ENCODE measurements around the gene SLC6A4.
"Not testable (repeated sequence)": the region's sequence is repeated elsewhere in the genome, so short reads cannot be mapped to it uniquely, and the experiment has no call there.

SLC6A4 gene

DNA sequence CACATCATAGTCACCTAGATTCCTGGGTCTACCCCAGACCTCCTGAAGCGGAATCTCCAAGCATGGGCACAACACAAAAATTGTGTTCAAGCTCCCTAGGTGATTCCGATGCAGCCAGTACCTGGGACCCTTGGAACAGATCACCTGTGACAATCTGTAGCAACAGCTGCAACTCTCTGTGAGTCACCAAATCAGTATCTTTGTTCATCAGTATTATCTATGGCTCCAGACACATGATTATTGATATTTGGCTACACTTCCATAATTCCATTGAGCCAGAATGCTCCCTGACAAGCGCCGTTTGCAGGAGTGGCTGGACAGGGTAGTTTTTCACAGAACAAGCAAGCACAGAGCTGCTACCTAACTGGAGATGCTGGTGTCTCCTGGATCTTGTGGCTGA is 16.2 kb downstream of the SLC6A4 start:
- DNase-seq (ENCODE audit: low read depth), result no peak

DNA sequence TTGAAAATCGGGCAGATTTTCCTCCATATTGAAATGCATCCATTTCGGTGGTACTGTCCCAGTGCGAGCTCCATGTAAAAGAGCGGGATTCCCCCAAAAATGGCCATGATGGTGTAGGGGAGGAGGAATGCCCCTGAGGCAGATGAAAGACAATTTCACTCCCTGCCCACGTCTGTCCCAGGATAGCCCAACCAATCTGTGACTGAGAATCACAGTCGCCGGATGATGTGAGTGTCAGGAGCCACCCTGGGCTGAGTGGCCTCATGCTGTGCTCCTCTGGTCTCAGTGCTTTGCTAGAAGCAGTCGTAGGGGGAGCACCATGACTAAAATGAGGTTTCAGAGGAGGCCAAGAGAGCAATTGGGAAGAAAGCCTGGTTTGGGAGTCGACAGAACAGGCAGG is 16.7 kb downstream of the SLC6A4 start:
- DNase-seq (ENCODE audit: low read depth), result no peak

DNA sequence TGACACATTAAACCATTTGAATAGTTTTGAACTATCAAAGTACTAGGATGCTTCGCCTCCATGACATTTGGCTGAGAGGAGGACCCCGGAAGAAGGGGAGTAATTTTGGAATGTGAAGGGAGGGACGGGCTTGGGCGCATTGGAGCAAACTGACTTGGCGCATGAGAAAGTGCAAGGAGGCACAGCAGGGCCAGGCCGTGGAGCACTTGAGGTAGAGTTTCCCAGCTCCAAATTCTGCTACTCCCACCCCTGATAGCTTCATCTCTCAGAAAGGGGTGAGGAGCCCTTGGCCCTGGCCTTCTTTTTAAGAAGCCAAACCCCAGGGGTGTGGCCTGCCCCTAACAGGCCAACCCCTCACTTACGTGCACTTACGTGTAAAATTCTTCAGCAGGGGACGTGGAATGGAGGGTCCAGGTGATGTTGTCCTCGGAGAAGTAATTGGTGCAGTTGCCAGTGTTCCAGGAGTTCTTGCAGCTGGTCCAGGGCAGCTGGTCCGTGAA is 17.7 kb downstream of the SLC6A4 start:
- no peak for DNase-seq (ENCODE audit: low read depth)

DNA sequence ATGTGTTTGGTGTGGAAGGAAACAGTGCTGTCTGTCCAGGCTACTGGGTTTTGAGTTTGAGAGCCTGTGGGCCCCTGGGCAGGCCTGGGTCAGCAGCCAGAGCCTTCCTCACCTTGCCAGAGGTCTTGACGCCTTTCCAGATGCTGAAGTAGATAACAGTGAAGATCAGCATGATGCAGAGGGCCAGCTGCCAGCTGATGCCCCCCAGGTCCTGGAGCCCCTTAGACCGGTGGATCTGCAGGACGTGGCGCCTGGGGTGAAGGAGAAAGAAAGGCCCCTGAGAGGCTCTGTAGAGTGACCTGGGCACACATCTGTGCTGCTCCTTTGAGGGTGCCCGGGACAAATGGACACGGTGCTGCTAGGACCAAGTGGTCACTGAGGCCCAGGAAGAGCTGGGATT is 18.4 kb downstream of the SLC6A4 start:
- DNase-seq (ENCODE audit: low read depth), result no peak

DNA sequence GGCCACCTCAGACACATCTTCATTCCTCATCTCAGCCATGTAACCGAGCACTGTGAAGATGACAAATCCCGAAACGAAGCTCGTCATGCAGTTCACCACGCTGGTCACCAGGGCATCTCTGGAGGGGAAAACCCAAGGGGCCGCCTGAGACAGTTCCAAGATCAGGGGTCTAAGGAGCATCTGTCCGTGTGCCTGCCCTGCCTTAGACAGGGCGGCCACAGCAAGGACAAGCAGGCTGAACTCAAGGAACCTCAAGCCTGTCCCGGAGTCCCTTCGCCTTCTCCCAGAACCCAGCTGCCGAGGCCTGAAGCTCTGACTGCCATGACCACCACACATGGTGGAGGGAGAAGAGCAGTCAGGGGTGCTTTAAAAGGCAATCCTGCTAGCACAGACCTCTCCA is 22.7 kb downstream of the SLC6A4 start:
- DNase-seq (ENCODE audit: low read depth), result no peak

DNA sequence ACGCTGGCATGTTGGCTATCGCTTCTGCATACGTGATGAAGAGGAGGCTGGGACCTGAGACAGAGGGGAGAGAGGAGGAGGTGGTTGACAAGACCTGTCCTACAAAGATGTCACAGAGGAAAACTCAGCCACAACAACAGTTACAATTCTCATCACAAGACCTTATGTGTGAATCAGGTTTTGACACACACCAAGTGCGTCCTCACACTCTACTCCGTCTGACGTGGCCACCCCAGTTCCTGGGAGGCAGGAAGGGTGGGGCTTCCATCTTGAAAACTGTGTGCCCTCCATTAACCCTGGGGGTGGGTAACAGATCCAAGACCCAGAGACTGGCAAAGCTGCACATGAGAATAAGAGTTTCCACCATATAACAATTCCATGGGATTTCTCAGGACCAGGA is 24.1 kb downstream of the SLC6A4 start:
- no peak for DNase-seq (ENCODE audit: low read depth)

DNA sequence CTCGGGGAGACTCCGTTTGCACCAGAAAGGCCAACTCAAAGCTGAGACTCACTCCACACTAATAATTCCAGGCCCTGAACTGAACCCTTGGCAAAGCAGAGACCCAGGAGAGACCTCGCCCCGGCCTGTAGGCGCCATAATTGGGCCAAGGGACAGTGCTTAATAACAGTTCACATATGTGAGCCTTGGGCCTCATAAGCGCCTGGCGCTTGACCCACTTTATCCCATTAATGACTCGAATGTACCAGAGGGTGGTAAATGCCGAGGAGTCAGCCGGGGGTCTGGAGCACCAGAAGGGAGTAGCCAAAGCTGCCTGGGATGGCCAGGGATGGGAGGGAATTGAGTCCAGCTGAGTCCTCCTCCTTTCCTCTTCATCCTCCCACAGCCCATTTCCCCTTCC is 24.6 kb downstream of the SLC6A4 start:
- no peak for DNase-seq (ENCODE audit: low read depth)

DNA sequence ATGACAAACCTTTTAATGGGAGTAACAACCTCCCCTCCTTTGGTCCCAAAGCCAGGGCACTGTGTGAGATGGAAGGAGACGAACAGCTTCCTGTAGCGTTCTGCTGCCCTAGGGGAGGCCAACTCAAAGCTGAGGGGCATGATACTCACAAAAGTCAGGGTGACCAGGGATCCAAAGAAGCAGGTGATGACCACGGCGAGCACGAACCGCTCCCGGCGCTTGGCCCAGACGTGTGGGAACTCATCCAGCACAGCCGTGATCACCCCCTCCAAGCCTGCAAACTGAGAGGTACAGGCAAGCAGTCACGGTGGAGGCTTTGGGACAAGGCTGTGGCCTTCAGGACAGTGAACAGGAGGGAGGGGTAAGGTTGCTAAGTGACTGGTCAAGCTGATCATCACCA is 25.1 kb downstream of the SLC6A4 start:
- DNase-seq (ENCODE audit: low read depth), result no peak

DNA sequence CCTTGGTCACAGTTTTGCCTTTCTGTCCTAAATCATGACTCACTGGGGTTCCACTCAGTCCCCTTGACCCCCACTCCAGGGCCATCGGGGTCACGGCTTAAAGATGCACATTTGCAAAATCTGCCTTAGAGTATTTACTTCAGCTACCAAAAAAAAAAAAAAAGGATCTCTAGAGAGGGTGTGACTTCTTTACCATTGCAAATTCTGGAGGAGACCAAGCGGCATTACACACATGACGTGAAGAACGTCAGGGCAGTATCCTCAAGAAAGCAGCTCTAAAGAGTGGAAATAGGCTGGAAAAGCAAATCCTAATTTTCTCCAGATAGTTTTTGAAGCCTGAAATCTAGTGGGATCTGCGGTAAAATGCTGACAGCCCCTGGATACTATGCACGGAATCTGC is 25.6 kb downstream of the SLC6A4 start:
- no peak for DNase-seq (ENCODE audit: low read depth)

DNA sequence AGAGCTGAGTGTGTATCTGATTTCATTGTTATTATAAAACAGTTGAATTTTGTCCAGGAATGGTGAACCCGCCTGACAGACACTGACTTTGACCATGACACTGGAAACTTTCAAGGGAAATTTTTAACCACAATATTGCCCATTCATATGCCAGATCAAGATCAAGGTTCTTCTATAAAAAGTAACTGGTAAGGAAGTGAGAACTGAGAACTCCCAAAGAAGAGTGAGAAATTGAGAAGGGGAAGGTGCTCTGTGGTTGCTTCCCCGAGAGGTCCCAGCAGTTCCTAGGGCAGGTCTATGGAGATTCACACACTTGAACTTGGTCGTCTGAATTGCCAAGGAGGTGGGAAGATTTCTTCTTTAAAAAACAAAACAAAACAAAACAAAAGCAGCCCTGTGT is 27.3 kb downstream of the SLC6A4 start:
- no peak for DNase-seq (ENCODE audit: low read depth)

DNA sequence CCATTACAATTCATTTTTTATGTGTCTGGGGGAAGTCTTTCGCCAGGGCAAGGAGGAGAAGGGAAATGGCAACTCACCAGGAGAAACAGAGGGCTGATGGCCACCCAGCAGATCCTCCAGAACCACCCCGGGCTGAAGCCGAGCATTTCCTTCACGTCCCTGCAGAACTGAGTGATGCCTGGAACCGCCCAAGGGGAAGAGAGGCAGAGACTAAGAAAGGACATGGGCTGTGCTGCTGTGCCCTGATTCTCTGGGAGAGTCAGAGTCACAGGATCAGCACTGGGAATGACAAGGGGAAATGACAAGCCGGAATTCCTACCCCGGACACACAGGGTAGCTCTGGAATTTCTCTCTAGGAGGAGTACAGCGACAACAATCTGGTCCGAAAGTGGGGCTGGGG is 27.8 kb downstream of the SLC6A4 start:
- DNase-seq (ENCODE audit: low read depth), result no peak

DNA sequence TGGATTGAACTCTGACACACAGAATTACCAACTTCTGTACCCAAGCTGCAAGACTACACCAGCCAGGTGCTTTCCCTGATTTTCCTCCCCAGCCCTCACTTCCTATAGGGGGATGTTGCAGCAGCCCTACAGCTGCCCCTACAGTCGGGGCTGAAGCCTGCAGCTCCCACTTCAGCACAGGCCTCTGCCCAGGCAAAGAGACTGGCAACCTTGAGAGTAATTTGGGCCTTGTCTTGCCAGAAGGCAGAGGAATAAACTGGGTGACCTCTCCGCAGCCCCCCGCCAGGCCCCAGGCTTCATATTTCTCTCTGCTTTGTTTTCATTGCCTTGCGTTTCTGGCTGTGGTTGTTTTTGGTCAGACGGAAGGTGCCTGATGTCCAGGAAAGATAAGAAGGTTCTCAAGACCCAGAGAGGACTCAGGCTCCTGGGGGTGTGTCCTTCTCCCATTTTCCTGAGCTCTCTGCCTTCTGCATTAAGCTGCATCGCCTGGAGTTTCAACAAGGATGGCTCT is 32.0 kb downstream of the SLC6A4 start:
- no peak for DNase-seq (ENCODE audit: low read depth)

DNA sequence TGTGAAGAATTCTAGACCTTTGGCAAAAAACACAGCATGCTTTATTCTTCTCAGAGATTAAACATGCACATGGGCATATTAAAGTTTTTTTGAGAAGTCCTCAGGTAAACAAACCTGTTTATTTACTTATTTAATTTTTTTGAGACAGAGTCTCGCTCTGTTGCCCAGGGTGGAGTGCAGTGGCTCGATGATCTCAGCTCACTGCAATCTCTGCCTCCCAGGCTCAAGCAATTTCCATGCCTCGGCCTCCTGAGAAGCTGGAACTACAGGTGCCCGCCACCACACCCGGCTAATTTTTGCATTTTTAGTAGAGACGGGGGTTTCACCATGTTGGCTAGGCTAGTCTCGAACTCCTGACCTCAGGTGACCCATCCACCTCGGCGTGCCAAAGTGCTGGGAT is 34.8 kb downstream of the SLC6A4 start:
- DNase-seq (ENCODE audit: low read depth), result not testable (repeated sequence)

DNA sequence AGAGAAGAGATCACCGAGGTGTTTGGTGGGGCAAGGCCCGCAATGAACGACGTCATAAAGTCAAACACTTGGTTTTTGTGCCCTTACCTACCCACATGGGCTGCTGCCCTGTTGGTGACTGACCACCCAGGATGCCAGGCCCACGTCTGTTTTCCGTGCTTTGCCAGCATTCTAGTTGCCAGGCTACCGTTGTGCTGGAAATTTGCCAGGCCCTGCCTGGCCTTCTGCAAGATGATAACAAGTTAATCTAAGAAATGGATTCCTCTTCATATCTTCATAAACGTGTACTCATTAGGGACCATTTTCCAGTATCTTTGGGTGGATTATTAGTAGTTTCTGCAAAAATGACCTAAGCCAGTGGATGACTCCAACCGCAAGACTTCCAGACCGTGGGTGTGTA is 35.4 kb downstream of the SLC6A4 start:
- DNase-seq (ENCODE audit: low read depth), result no peak

DNA sequence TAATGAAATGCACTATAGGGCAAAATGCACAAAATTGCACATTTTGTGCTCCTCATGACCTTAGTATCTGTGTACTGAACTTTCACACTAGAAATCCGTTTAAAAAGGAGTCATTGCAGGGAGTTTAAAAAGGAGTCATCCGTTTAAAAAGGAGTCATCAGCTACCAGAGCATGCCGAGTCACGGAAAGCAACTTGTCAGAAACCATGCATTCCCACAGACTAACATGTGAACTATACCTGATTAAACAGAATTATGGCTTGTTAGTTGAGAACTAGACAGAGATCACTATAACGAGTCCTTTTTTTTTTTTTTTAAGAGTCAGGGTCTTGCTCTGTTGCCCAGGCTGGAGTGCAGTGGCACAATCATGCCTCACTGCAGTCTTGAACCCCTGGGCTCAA is 35.9 kb downstream of the SLC6A4 start:
- no peak for DNase-seq (ENCODE audit: low read depth)

DNA sequence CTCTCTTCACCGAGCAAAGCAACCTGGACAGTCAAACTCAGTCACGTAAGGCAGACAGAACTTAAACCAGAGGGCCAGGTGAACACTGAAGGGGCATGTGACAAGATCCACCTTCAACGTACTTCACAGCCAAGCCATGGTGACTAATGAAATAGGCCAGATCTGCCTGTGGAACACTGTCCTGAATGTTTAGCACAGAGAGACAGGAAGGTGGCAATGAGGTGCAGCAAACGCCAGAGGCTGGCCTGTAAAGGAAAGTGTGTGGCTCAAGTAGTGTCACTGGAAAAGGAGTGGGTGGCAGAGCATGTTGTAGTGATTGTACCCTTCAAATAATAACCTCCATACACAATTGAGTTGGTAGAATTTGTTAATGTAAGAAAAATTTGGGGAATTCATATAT is 38.1 kb downstream of the SLC6A4 start:
- no peak for DNase-seq (ENCODE audit: low read depth)

DNA sequence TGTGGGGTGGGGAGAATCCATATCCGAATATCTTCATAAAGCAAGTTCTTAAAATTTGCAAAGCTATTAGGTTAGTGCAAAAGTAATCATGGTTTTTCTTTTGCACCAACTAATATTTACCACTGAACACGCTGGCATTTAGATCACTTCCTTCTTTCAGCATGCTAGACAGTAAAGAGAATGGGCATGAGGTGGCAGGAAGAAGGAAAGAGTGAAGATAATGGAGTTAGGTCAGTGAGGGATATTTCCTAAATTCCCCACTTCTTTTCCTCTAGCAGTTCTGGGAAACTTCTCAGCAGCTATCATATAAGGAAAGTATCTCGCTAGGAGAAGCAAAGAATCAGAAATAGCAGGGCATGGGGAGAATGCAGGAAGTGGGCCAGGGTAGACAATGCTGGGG is 39.0 kb downstream of the SLC6A4 start:
- no peak for DNase-seq (ENCODE audit: low read depth)

DNA sequence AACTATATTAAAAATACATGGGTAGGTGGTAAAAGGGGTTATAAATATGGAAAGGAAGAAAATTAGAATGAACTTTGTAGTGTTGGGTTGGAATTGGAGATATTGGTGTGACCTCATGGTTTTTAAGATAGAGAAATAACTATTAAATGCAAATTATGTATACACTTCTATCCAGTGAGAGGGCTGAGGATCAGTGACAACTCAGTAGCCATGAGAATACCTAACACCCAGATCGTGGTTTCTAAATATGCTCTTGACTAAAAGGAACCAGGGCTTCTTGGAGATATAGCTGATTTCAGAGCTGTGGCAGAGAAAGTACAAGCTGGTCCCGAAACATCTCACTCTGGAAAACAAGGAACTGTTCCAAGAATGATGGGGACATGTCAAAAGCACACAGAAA is 44.4 kb downstream of the SLC6A4 start:
- no peak for DNase-seq (ENCODE audit: low read depth)

DNA sequence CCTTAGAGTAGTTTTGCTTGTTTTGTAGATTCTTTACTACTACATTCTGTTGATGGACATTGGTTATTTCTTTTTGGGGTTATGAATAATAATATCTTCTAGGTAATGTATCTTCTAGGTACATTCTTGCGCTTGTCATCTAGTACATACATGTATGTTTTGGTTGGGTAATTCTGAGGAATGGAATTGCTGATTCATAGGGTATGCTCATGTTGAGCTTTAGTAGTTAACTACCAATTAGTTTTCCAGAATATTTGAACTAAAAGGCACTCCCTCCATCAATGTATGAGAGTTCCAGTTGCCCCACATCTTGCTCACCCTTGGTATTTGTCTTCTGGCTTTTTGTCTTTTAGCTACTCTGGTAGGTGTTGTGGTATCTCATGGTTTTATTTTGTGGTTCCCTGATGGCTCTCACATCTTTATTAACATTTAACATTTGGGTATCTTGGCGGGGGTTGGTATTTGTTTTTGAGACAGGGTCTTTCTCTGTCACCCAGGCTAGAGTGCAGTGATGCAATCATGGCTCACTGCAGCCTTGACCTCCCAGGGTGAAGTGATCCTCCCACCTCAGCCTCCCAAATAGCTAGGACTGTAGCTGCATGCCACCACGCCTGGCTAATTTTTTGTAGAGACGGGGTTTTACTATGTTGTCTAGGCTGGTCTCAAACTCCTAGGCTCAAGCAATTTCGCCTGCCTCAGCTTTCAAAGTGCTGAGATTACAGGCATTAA is 47.1 kb downstream of the SLC6A4 start:
- no peak for DNase-seq (ENCODE audit: low read depth)

DNA sequence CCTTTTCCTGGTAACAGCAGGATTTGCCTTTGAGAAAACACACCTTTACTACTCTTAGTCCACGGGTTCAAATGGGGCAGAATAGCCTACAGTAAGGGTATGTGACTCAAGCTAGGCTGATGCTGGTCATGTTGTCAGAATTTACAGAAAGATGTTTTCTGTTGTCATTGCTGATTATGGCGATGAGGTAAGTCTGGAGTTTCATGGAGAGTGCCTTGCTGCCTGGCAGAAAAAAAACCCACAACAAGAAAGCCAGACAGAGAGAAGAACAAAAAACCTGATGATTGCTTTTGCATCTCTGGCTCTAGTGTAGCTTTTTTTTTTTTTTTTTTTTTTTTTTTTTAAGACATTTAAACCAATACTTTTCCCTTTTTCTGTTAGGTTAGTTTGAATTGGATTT is 47.9 kb downstream of the SLC6A4 start:
- no peak for DNase-seq (ENCODE audit: low read depth)

DNA sequence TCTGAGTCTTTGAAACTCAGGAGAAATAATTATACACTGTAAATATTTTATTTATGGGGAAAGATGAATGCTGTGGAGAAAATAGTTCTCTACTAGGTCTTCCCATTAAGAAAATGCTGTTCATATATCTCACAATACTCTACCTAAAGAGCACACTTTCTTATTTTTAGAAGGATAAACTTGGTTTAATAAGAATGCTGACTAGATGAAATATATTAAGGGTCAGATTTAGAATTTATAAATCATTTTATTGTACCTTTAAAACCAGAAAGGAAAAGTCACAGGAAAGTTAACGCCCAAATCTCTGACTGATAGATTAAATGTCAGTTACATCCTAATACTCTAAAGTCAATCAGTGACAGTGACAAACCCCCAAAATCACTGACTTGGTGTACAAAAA is 48.7 kb downstream of the SLC6A4 start:
- DNase-seq (ENCODE audit: low read depth), result no peak

DNA sequence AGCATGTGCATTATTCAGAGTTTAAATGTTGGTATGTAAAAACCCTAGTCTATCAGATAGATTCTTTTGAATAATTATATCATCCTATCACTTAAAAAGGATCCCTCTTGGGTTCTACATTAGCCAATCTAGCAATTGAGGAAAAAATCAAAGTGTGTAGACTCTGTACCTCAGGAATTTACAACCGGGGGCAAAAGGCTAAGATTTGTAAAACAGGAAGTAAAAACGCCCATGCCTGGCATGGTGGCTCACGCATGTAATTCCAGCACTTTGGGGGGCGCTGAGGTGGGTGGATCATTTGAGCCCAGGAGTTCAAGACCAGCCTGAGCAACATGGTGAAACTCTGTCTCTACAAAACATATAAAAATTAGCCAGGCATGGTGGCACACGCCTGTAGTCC is 58.6 kb downstream of the SLC6A4 start:
- no peak for DNase-seq (ENCODE audit: low read depth)

DNA sequence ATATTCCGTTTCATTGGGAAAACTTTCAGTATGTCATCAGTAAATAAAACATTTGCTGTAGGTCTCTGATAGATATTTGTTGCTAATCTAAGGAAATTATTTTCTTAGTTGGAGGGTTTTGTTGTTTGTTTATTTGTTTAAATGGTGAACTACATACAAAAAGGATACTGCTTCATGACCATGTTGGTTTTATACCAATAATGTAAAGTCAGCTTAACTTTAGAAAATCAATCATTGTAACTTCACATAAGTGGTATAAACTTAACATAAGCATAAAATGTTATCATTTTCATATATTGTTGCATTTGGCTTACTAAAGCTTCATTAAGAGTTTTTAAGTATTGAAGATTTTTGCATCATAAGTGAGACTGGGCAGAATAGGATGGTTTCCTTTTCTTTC is 60.9 kb downstream of the SLC6A4 start:
- DNase-seq (ENCODE audit: low read depth), result no peak

DNA sequence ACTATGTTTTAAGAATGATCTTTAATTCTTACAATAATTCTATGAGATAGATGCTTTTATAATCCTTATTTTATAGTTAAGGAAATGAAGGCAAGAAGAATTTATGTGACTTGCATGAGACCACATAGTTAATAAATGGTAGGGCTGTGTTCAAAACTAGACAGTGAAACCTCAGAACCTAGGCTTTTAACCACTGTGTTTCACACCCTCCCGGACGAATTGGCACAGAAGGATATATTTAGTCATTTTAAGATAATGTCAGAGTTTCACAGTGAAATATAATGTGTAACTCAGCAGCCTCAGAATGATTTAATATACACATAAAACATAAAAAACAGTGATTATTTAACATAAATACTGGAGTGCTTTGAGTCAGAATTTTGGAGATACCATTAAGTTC is 61.8 kb downstream of the SLC6A4 start:
- DNase-seq (ENCODE audit: low read depth), result no peak
